ENCODE measurements around the gene KMT2D.
"Not testable (repeated sequence)": the region's sequence is repeated elsewhere in the genome, so short reads cannot be mapped to it uniquely, and the experiment has no call there.

KMT2D gene

GRCh38 chr12:49089821-49090773 is 29.5 kb upstream of the KMT2D start:
- peak; percentile 66 for DNase-seq (ENCODE audit: low read depth, low spot score)

GRCh38 chr12:49088932-49089330 is 28.3 kb upstream of the KMT2D start:
- no peak for DNase-seq (ENCODE audit: low read depth, low spot score)

GRCh38 chr12:49088150-49088931 is 27.7 kb upstream of the KMT2D start:
- DNase-seq (ENCODE audit: low read depth, low spot score) = peak; percentile 95

GRCh38 chr12:49086116-49086515 is 25.5 kb upstream of the KMT2D start:
- DNase-seq (ENCODE audit: low read depth, low spot score) = no peak

GRCh38 chr12:49084438-49084837 is 23.8 kb upstream of the KMT2D start:
- no peak for DNase-seq (ENCODE audit: low read depth, low spot score)

- DNase-seq (ENCODE audit: low read depth, low spot score) = no peak
Observed at GRCh38 chr12:49079793-49080192, 19.2 kb upstream of the KMT2D start.

- DNase-seq (ENCODE audit: low read depth, low spot score) = no peak
Observed at GRCh38 chr12:49070971-49071370, 10.4 kb upstream of the KMT2D start.

- peak; percentile 99 for DNase-seq (ENCODE audit: low read depth, low spot score)
Observed at GRCh38 chr12:49069507-49070346, 9.1 kb upstream of the KMT2D start, which contains the start of gene RHEBL1. Gene RHEBL1, minus strand, starts transcription at chr12:49069979. Its CDS starts 194 bp downstream, at chr12:49069785.

GRCh38 chr12:49068879-49069506 is 8.4 kb upstream of the KMT2D start:
- no peak for DNase-seq (ENCODE audit: low read depth, low spot score)

- no peak for DNase-seq (ENCODE audit: low read depth, low spot score)
Observed at GRCh38 chr12:49066120-49066519, 5.5 kb upstream of the KMT2D start.

- DNase-seq (ENCODE audit: low read depth, low spot score) = no peak
Observed at GRCh38 chr12:49064767-49065152, 4.2 kb upstream of the KMT2D start.

GRCh38 chr12:49061916-49062315 is 1.3 kb upstream of the KMT2D start:
- DNase-seq (ENCODE audit: low read depth, low spot score) = not testable (repeated sequence)

GRCh38 chr12:49061157-49061650 is 610 bp upstream of the KMT2D start:
- no peak for DNase-seq (ENCODE audit: low read depth, low spot score)

GRCh38 chr12:49059299-49060171 is 1.1 kb downstream of the KMT2D start:
- peak; percentile 62 for DNase-seq (ENCODE audit: low read depth, low spot score)

- DNase-seq (ENCODE audit: low read depth, low spot score) = peak; percentile 25
Observed at GRCh38 chr12:49059045-49059298, 1.6 kb downstream of the KMT2D start.

GRCh38 chr12:49058366-49059044 is 2.1 kb downstream of the KMT2D start:
- no peak for DNase-seq (ENCODE audit: low read depth, low spot score)

- no peak for DNase-seq (ENCODE audit: low read depth, low spot score)
Observed at GRCh38 chr12:49057888-49058287, 2.7 kb downstream of the KMT2D start.

GRCh38 chr12:49055978-49056754 is 4.4 kb downstream of the KMT2D start:
- peak; percentile 71 for DNase-seq (ENCODE audit: low read depth, low spot score)

- DNase-seq (ENCODE audit: low read depth, low spot score) = no peak
Observed at GRCh38 chr12:49055092-49055491, 5.5 kb downstream of the KMT2D start.
